Ovary (tissue), 9 donors: ENCODE results near the gene ALKBH3. TPM values are rescaled to one million over a fixed set of nuclear protein-coding genes. Genes with fewer than 3 reads are reported as not detected.
A peak's percentile ranks its signal among the peaks of the same experiment; 100 is the strongest.

Experiments used
- DNase-seq, 5 donors: peaks; one replicate each; pipeline ENCODE4 v3.0.0-alpha.2; 2019 to 2020
- H3K27ac ChIP-seq, 2 donors: fragments of 200-600 bp; one replicate each; pipeline versions ENCODE4 v1.5.1 to v1.8.0; 2019 to 2022
- H3K27me3 ChIP-seq: fragments of 200-600 bp; one replicate; pipeline ENCODE4 v1.8.0; 2022
- H3K36me3 ChIP-seq: fragments of 200-600 bp; sonication (generic); one replicate; pipeline ENCODE4 v1.5.1; 2019
- H3K4me1 ChIP-seq: one replicate; pipeline ENCODE4 v1.8.1; 2013; ENCODE audit warnings: mild to moderate bottlenecking, moderate library complexity; ENCODE audit not compliant: insufficient read depth
- H3K4me3 ChIP-seq: fragments of 200-600 bp; sonication (generic); one replicate; pipeline ENCODE4 v1.5.1; 2017
- H3K9me3 ChIP-seq, 2 donors: fragments of 200-600 bp in 1 of 2; sonication (generic) in 1 of 2; one replicate each; pipeline versions ENCODE4 v1.5.1 to v1.8.1; 2013 to 2019; ENCODE audit warnings: mild to moderate bottlenecking in 1 of 2, moderate library complexity in 1 of 2
- CTCF ChIP-seq, 3 donors: fragments of 450-650 bp in 2 of 3; fragments of 200-600 bp in 1 of 3; IDR thresholded peaks; one replicate each; pipeline versions ENCODE4 v1.5.1 to v1.8.0; 2016 to 2022; ENCODE audit warnings: antibody characterized with exemption in 3 of 3, mild to moderate bottlenecking in 1 of 3
- EP300 ChIP-seq: sonication (generic); formaldehyde crosslinking; IDR thresholded peaks from one replicate; pipeline ENCODE4 v1.6.1; 2017; ENCODE audit warnings: antibody characterized with exemption
- POLR2A ChIP-seq: fragments of 450-650 bp; IDR thresholded peaks from one replicate; pipeline ENCODE4 v1.6.1; 2017; ENCODE audit warnings: antibody characterized with exemption, mild to moderate bottlenecking, moderate library complexity
- WGBS, 3 donors: extraction: QIAGEN DNeasy Blood & Tissue Kit in 1 of 3; methylation state at CpG; one replicate each; pipeline versions ENCODE4 v1.1.5 to v1.1.7; 2013 to 2017; 5-methylcytosine and 5-hydroxymethylcytosine counted together
- intact Hi-C, 4 donors: fragments of 100-400 bp; cut with DNase I; formaldehyde crosslinking; loops; one replicate each; pipeline versions ENCODE4 v1.11.0 to v1.15.1; 2022 to 2023
- polyA plus RNA-seq, 2 donors: library from polyadenylated mRNA; stranded (reverse); fragments of 200-250 nt in 1 of 2; fragments of 350-450 nt in 1 of 2; fragmentation: Illumina TruSeq in 1 of 2; extraction: RNeasy Lipid Tissue Mini Kit (QIAGEN cat#74804) in 1 of 2; gene quantifications; one replicate each; pipeline ENCODE4 v1.2.3, GENCODE V29; 2013 to 2014
- total RNA-seq, 7 donors: library from RNA; depleted of rRNA in 2 of 7; stranded (reverse); fragments of >200 nt in 2 of 7; fragmentation: NEBNext Ultra II Directional in 3 of 7; extraction: Animal tissue kit (Norgen Biotek cat#: 25700) in 3 of 7; gene quantifications; one replicate each; pipeline versions ENCODE4 v1.1.0 to v1.2.4, GENCODE V29; 2016 to 2023
- donor health status: DM: no; HTN: no; CAD: no; lungs with moderate emphysema.
- donor health status: DM: no; HTN: no; CAD: no.
- donor health status: Bipolar disorder and iron deficiency.
- donor health status: DM: yes; HTN: yes; CAD: no.
- donor health status: DM: no; HTN: no; CAD: no.
- donor health status: DM: yes; HTN: yes; CAD: no.

The ALKBH3 gene
- total and polyA plus RNA-seq, 9 donors = 25.4 to 53.5 (median 32.2) TPM

GRCh38 chr11:43947815-43948214 is 67.2 kb downstream of the ALKBH3 start:
- H3K9me3 ChIP-seq = no peaks in the 10 kb centered on the region
- intact Hi-C loops = loop anchor here in 3 of 4 donors (5.0 to 10.0 kb wide), 4 partner anchors 39 to 87 kb away; no protein-coding TSS in a partner anchor
- no peak overlapping the region for H3K27ac ChIP-seq

GRCh38 chr11:43948341-43949225 is 68.0 kb downstream of the ALKBH3 start:
- H3K27me3 ChIP-seq = no peaks in the 10 kb centered on the region
- intact Hi-C loops = loop anchor here in 3 of 4 donors (5.0 to 10.0 kb wide), 4 partner anchors 39 to 86 kb away; no protein-coding TSS in a partner anchor
- H3K27ac ChIP-seq = no peak overlapping the region
- TF ChIP-seq CTCF (IDR thresholded peaks at IDR 0.05) (no peak), EP300 (no peak), POLR2A (no peak)
- H3K36me3 ChIP-seq = no peaks in the 10 kb centered on the region
- 84 to 98% (median 96%) methylated on average over 2 of the region's 2 CpGs for WGBS, 3 donors
- no peak overlapping the region for H3K4me3 ChIP-seq
- no peaks in the 10 kb centered on the region for H3K9me3 ChIP-seq
- no peak for DNase-seq
- H3K4me1 ChIP-seq = peaks cover 3% of the 10 kb centered on the region

More at GRCh38 chr11:43947815-43948214, 67.2 kb downstream of the ALKBH3 start:
- H3K27me3 ChIP-seq = no peaks in the 10 kb centered on the region
- no peak overlapping the region for H3K4me3 ChIP-seq
- H3K36me3 ChIP-seq = no peaks in the 10 kb centered on the region
- TF ChIP-seq POLR2A = peak; percentile 17
- TF ChIP-seq CTCF (IDR thresholded peaks at IDR 0.05) = no peak
- DNase-seq = peak in 2 of 5 donors; percentile 42 to 59
- peaks cover 3% of the 10 kb centered on the region for H3K4me1 ChIP-seq
- 48 to 76% (median 63%) methylated on average over 1 of the region's 1 CpG for WGBS, 3 donors

GRCh38 chr11:43950311-43950855 is 69.8 kb downstream of the ALKBH3 start:
- no peak for TF ChIP-seq EP300
- no peak for TF ChIP-seq POLR2A
- TF ChIP-seq CTCF (IDR thresholded peaks at IDR 0.05) = no peak
- H3K4me1 ChIP-seq = no peaks in the 10 kb centered on the region
- no peaks in the 10 kb centered on the region for H3K36me3 ChIP-seq
- 53 to 68% (median 55%) methylated on average over 5 of the region's 5 CpGs for WGBS, 3 donors
- intact Hi-C loops = no loop called here
- H3K27ac ChIP-seq = no peak overlapping the region
- H3K9me3 ChIP-seq = no peaks in the 10 kb centered on the region
- no peak for DNase-seq
- H3K4me3 ChIP-seq = no peak overlapping the region
- H3K27me3 ChIP-seq = no peaks in the 10 kb centered on the region

- DNase-seq = no peak
- Histone ChIP-seq H3K27ac (no peak overlapping the region), H3K4me3 (no peak overlapping the region), H3K27me3 (no peaks in the 10 kb centered on the region), H3K4me1 (no peaks in the 10 kb centered on the region), H3K9me3 (no peaks in the 10 kb centered on the region), H3K36me3 (no peaks in the 10 kb centered on the region)
- intact Hi-C loops = no loop called here
- WGBS, 3 donors = 8 to 45% (median 42%) methylated on average over 1 of the region's 1 CpG
- TF ChIP-seq EP300 = no peak
- no peak for TF ChIP-seq POLR2A
- TF ChIP-seq CTCF (IDR thresholded peaks at IDR 0.05) = no peak
Observed at GRCh38 chr11:43951231-43951630, 70.6 kb downstream of the ALKBH3 start.
